Measurements from ENCODE around the gene PAX8.
"Not testable (repeated sequence)": the region's sequence is repeated elsewhere in the genome, so short reads cannot be mapped to it uniquely, and the experiment has no call there.

The PAX8 gene

DNA sequence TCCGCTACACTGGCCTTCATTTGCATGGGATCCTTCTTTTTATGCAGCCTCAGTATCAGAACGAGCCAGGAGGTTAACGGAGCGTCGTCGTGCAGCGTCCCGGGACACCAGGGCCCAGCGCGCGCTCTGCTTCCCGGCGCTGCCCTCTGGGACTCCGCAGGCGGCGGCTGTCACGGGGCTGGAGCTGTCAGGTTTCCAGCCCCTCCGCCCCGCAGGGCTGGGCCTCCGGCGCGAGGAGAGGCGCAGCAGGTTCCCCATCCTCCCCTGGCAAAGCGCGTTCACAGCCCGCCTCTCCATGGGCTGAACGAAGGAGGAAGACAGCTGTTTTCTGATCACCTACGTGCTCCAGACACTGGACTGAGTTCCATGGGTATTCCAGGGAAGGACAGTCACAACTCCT is 12.5 kb upstream of the PAX8 start:
- no peak for DNase-seq (ENCODE audit: low read depth in 2 of 2, low spot score in 1 of 2)

DNA sequence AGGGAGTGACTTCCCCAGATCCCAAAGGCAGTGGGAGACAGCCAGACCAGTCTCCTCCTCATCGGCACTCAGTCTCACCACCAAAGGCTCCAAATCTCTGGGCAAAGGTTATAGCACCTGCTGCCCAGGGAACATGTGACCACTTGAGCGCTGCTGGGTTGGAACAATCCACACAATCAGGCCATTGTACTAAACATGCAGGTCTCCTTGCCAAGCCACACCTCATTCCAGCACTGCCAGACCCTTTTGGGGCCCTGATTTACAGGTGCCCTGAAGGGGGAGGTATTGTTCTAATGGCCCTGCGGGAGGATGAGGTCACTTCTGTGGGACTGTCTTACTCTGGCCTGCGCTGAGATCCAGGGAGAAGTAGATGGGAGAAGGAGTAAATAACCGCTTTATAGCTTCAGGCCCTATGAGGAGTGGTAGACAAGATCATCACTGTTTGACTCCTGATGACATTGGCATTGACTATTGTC is 10.0 kb upstream of the PAX8 start:
- not testable (repeated sequence) for DNase-seq (ENCODE audit: low read depth in 2 of 2, low spot score in 1 of 2)

DNA sequence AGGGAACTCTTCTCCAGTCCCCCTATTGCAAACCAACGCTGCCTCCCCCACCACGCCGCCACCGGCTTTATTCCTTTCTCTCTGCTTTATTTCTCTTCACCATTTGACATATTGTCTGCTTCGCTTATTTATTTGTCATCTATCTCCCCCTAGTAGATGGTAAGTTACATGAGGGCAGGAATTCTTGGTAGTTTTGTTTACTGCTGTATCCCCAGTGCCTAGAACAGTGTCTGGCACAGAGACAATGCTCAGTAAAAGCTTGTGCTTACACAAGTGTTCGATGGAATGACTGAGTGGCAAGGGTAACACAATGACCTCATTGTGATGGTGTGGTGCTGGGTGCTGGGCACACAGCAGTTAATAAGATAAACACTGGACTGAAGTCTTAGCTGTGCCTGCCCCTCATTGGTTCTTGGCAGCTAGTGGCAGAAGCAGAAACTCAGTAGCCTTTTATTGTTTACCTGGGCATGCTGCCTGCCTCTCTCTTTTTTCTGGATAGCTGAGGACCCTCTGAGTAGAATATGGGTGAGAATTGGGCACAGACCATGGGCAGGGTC is 9.5 kb upstream of the PAX8 start:
- DNase-seq (ENCODE audit: low read depth in 2 of 2, low spot score in 1 of 2), result not testable (repeated sequence)

DNA sequence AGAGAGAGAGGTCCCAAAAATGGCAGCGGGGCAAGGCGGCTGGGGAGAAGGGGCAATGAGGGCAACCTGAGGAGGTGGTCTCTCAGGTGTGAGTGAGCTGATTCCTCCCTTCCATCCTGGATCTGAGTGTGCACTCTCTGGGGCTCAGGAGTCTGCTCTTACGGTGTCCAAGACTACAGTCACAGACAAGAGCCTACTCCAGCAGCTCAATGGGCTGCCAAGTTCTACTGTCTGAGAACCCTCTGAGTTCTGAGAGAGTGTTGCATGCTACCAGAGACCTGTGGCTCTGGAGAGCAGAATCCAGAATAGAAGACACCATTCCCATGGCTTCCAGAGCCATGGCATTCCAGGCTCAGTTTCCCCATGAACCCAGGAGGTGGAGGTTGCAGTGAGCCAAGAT is 7.1 kb upstream of the PAX8 start:
- DNase-seq (ENCODE audit: low read depth in 2 of 2, low spot score in 1 of 2), result no peak

DNA sequence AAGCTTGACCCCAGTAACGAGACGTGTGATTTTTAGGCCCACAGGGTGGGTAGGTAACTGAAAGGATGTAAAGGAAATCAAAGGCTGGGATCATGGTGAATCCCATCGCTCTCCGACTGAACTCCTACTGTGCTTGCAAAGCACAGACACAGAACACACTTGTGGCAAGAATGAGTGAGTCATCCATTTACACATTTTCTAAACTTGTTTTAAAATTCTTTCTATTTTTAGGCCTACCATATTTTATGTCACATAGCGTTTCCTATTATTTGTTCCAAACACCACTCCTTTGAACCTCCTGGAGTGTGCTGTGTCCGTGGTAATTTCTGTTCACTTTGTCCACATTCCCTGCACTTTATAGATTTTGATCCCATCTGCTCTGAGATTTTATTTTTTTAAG is 6.3 kb upstream of the PAX8 start:
- not testable (repeated sequence) for DNase-seq (ENCODE audit: low read depth in 2 of 2, low spot score in 1 of 2)

DNA sequence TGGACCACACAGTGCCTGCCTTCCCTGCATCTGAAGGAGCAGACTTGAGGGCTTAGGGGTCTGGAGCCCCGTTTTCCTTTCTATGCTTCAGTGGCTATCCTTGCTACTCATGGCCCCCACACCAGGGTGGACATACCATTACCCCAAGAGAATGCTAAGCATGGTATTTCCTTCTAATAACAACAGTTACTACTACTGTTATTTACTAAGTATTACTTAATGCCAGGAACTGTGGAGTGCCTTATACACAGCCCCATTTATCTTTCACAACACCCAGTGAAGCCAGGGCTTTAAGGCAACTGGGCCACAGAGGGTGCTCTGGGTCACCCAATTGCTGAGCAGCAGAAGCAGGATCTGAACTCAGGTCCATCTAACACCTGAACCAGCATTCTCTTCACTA is 5.8 kb upstream of the PAX8 start:
- DNase-seq (ENCODE audit: low read depth in 2 of 2, low spot score in 1 of 2), result no peak

DNA sequence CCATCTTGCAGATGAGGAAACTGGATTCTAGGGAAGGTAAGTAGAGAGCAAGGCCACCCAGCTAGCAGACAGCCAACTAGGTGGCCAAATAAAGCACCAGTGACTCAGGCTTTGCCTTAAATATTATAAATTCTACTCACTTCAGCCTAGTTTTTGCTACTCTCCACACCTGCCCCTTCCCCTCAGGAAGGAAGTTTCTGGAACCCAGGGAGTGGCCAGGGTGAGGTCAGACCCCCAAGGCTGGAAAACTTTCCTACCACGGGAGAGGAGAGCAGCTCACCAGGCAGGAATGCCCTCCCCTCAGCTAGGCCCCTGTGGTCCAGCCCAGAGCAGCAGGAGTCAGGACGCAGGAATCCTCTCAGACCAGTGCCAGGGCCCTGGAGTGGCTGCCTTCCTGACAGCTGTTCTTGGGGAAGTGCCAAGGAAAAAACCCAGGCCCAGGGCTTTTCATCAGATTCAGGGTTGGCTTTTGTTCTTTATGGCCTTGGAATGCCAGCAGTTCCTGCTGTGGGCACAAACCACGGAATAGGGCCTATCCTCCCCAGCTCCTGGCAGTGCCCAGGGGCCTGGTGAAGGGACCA is 5.1 kb upstream of the PAX8 start:
- DNase-seq (ENCODE audit: low read depth in 2 of 2, low spot score in 1 of 2), result no peak

DNA sequence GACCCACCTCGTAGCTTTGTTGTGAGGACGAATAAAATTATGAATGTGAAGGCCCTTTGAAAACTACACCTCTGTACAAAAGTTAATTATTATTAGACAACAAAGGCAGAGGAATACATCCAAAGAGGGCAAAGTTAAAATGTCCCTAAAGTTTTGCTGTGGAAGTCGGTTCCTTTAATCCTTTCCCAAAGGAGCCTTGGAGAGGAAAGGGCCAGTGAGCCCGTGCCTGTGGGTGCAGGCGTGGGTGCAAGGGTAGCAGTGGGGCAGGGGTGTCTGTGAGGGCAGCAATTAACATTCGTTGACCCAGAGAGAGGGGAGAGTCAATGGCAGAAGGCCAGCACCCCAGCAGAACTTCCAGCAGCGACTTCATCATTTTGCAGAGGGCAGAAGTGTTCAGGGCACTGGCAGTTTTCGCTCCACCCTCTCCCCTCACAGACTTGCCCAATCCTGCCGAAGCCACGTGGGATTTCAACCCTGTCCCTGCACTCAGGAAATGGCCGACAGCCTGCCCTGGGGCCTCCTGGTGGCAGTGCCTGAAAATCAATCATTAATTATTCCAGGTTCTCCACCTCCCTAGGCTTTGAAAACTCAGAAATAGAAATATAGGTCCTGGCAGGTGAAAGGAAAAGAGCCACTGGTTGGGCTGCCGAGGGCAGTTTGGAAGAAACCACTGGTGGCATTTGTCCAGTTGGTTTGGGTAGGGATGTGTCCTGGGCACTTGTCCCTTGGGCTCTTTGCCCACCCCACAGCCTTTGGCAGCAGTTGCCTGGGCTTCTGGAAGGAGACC is 4.2 kb upstream of the PAX8 start:
- no peak for DNase-seq (ENCODE audit: low read depth in 2 of 2, low spot score in 1 of 2)

DNA sequence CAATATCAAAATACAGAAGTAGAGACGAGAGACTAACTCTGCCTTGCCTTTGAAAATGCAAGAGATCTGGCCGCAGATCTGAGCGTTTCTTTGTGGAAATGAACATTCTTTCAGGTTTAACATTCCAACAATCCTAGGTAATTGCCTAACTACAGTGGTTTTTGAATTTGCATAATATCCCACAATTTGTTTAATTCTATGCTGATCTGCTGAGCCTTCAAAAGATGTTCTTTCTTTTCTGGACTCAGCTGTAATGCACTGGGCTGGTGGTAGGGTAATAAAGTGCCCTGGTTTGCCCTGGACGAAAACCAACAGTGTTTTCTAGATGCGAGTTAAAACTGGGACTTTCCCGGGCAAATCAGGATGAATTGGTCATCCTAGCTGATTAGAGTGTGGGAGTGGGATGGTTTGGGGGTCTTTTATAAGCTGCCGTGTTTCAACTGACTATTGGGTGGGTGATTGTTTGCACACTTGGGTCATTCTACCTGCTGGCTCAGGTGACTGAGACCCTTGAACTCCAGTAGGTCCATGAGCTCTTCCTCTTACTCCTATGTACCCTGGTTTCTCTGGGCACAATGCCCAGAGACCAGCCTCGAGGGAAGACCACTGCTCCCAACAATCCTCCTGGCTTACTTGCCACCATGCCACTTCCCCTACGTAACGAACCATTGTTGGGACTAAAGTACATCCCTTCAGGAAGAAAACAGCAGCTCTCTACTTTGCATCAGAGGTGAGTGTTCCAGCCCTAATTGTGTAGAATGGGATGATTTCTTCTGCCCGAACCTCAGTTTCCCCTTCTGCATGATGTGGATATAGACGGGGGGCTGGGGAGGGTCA is 3.4 kb upstream of the PAX8 start:
- DNase-seq (ENCODE audit: low read depth in 2 of 2, low spot score in 1 of 2), result no peak

DNA sequence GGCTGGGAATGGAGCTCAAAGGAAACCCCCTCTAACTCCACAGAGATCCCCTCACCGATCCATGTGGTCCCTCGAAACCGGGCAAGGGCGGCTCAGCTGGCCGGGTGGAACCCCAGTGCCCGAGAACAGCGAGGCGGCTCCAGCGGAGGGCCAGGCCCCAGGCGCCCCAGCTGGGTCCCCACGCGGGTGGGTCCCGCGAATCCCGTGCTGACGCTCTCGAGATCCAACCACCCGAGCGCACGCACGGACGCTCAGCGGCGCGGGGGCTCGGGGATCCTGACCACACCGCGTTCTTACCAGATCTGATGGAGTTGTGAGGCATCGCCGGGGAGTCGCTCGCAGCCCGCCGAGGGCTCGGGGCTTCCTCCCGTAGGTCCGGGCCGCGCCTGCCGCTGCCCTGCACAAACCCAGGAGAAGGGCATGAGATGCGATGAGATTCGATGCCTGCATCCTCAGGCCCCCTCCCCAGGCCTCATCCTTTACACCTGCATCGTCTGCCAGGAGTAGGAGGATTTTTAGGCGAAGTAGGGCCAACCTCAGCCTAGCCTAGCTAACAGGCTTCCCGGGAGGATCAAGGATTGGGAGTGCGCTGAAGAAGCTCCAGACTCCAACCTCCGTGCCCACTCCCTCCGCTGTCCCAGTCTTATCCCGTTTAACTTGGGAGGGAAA is 514 bp downstream of the PAX8 start:
- DNase-seq (ENCODE audit: low read depth in 2 of 2, low spot score in 1 of 2), result no peak

DNA sequence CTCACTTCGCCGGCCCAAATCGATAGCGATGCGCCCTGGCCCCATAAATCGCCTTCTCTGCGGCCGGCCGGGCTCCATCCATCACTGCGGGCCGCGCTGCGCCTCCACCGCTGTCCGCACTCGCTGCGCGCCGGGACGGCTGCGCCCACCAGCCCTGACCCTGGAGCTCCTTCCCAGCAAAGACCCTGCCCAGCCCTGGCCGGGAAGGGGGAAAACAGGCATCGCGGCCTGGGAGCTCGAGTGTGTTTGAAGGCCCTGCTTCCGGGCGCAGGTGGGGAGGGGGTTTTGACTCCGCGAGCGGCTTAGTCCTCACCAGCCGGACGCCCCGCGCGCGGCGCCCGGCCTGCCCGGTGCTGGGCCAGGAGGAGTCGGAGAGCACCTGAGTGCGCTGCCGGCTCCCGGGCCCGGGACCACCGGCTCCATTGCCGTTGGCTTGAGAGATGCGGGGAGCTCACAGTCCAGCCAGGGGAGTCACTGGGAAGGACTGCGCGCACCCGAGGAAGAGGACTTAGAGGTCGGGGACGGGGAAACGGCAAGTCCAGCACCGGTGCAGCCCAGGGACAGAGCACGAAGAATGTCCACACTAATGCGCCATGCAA is 1.1 kb downstream of the PAX8 start:
- DNase-seq (ENCODE audit: low read depth in 2 of 2, low spot score in 1 of 2), result no peak

DNA sequence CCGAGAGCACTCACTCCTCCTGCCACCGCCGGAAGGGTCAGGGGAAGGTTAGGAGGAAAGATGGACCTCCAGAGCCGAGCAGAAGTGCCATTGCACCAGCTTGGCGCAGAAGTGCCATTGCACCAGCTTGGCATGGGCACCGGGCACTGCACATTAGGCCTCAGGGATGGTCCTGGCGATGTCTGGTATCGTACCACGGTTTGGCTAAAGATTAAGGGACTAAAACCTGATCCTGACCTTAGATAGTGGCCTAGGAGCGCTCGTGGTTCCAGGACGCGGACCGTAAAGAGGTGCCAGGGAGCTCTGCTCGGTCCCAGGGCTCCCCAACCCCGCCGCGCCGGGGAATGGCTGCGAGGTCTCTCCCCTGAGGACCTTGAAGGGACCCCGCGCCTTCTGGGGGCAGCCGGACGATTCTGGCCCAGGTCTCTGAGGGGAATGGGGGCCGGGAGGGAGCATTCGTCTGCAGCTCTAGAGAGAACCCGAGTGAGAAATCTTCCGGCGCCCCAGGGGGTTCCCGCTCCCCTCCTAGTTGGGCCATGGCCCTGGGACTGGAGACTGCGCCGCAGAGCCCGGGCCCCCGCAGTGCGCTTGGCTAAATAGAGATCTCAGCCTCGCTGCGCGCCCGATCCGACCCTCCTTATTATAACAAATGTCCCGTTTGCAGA is 1.8 kb downstream of the PAX8 start:
- DNase-seq (ENCODE audit: low read depth in 2 of 2, low spot score in 1 of 2), result no peak

DNA sequence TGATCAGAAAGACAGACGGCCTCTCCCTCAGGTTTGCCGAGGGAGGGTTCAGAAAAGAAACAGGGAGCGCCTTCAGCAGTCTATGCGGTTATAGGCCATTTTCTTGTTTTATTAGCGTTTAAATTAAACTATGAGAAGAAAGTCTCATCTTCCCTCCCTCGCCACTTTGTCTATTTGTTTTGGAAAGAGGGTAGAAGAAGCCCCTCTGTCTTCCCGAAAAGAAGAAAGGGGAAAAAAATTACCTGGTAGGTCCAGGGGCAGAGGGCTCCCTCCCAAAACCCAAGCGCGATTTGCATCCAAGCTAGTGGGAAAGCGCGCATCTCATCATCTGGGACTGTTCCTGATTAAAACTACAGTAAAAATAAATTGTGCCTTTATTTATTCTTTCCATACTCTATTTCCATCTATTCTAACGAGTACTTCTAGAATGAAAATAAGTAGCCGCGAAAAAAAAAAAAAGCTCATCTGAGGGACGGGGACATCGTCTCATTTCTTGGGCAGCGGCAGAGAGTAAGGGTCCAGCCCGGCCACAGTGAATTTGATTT is 2.4 kb downstream of the PAX8 start:
- DNase-seq (ENCODE audit: low read depth in 2 of 2, low spot score in 1 of 2), result no peak

DNA sequence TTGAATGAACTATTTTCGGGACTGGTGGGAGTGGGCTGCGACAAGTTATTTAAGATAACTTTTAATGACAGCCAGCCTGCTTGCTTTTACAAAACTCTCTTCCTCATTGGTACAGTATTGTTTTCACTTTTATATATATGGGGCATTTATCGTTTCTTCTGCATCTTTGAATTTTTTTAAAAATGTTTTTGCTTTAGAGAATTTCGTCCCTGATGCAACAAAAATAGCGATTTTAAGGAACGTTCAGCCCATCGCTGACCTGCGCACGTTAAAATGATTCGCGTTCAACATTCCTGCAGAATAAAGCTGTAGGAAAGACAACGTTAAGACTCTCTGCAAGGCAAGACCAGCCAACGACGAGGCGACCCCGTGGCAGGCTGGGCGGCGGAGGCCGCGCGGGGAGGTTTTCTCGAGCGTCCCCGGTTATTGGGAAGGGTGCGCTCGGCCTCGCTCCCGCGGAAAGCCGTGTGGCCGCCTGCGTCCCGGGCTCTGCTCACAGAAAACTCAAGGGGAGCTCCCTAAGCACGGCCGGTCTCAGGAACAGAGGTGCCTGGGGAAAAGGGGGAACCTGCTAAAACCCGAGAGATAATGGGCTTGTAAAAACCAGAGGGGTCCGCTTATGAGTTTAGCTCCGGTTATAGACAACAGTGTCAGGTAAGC is 3.0 kb downstream of the PAX8 start:
- DNase-seq (ENCODE audit: low read depth in 2 of 2, low spot score in 1 of 2), result no peak

DNA sequence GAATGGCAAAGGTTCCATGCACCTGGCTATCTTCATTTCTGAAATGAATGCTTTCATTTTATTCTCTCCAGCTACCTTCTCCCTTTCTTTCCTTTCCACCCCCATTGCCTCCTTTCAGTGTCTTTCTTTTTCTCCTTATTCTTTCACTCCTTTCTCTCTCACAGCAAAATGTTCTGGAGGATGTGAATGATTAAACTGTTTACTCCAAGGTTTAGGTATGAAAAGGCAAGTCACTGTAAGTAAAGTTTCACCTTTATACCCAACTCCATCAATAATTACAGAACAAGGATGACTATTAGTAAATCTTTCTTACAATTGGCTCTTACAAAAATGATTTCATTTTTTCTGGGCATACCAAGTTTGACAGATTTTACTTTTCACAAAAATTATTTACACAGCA is 4.3 kb downstream of the PAX8 start:
- no peak for DNase-seq (ENCODE audit: low read depth in 2 of 2, low spot score in 1 of 2)

DNA sequence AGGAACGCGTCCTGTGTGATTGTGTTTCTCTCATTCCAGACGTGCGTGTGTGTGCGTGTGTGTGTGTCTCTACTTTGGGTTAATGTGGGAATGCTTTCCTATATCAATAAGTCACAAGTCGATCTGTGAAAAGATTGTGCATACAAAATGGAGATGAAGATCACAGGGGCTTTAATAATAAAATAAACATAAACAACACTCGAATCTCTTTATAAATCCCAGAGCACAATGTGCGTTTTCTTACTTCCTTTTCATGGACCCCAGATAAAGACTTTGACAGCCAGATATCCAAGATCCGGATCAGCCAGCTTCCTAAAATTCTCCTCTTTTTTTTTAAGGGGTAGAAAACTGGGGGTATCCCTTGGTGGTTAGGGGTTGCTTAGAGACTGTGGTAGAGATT is 4.7 kb downstream of the PAX8 start:
- no peak for DNase-seq (ENCODE audit: low read depth in 2 of 2, low spot score in 1 of 2)

DNA sequence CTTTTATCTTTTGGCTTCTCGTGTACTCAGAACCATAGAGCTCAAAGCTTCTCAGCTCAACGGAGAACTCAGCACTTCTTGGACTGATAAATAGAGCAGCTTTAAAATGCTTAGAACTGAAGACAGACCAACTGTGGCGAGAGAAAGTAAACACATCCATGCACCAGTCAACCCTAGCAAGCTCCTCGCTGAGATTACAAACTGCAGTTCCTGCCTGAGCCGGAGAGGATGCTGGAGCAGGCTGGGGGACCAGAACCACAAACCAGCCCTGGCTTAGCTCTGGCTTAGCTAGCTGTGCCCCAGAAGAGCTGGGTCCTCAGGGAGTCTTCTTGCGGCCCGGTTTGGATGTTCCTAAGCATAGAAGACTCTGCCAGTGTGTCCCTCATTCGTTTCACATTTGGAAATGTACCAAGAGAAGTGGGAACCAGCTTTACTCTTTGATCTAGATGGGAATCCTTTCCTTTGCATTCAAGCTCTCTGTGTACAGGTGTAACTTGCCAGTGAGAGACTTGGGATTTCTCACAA is 5.6 kb downstream of the PAX8 start:
- no peak for DNase-seq (ENCODE audit: low read depth in 2 of 2, low spot score in 1 of 2)

DNA sequence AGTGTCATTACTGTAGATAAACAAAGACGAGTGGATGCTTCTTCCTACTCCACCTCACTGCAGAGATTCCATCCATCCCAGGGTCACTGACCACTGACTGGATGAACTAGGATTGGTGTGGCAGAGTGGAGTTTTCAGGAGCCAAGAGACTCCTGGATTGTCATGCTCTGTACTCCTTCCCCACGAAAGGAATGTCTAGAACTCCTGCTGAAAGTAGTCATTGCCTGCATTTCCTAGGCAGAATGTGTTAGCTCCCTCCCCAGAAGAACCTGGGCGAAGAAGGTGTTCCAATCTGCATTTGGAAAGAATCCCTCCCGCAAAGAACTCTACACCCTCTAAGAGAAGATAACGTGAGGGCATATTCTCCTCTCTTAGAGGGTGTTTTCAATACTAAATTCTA is 6.2 kb downstream of the PAX8 start:
- no peak for DNase-seq (ENCODE audit: low read depth in 2 of 2, low spot score in 1 of 2)

Data from stimulated activated CD8-positive, alpha-beta memory T cell treated with anti-CD3 and anti-CD28 coated beads, Interleukin-4, amount 100 ng/mL, for 1 hour (primary cell).